GM13977 (cell line): Measurements from ENCODE around the gene CNST.
"Not testable (repeated sequence)": the region's sequence is repeated elsewhere in the genome, so short reads cannot be mapped to it uniquely, and the experiment has no call there.

Source experiments
- DNase-seq: peaks from one replicate; pipeline ENCODE4 v3.0.0; 2012; ENCODE audit warnings: low spot score
- in situ Hi-C: fragments of 300-500 bp; cut with MboI; formaldehyde crosslinking; loops from one replicate; pipeline ENCODE4 v1.12.0; 2022; ENCODE audit warnings: low sequenced_read_pairs, low pct_unique_long_range_greater_than_20kb, mixed read lengths, inconsistent platforms; ENCODE audit not compliant: unreplicated experiment
- TF ChIP-seq, protein P1 (sequence below): IDR thresholded peaks from 2 replicates; pipeline ENCODE4 v1.5.1; 2012; ENCODE audit warnings: mild to moderate bottlenecking, control low read depth; ENCODE audit not compliant: insufficient read depth; ENCODE audit errors: extremely low read depth, missing control alignments

The CNST gene

DNA sequence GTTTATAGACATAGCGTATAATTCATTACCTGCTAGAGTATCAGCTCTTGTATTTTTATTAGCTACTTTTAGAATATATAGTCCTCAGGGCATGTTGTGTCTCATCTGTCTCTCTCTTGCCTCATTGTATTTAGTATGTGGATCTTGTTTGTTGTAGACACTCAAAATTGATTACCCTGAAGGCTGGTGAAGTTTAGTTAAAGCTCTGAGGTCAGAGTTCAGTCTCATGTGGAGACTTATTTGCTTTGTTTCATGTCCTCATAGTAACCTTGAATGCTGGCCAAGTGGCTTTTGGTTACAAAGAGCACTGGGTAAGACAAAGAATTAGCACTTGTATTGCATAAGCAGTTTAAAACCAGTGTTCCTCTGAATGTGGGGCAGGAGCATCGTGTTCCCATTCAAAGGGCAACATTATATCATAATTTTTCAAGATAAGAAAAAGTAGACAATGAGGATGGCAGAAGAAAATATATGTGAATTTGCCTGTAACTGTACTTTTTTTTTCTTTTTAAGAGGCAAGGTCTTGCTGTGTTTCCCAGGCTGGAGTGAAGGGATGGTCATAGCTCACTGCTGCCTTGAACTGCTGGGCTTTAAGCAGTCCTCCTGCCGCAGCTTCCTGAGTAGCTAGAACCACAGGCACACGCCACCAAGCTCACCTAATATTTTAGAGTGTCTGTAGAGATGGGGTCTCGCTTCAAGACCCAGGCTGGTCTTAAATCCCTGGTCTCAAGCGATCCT, 17.4 kb downstream of the CNST start:
- TF ChIP-seq, protein P1, sequence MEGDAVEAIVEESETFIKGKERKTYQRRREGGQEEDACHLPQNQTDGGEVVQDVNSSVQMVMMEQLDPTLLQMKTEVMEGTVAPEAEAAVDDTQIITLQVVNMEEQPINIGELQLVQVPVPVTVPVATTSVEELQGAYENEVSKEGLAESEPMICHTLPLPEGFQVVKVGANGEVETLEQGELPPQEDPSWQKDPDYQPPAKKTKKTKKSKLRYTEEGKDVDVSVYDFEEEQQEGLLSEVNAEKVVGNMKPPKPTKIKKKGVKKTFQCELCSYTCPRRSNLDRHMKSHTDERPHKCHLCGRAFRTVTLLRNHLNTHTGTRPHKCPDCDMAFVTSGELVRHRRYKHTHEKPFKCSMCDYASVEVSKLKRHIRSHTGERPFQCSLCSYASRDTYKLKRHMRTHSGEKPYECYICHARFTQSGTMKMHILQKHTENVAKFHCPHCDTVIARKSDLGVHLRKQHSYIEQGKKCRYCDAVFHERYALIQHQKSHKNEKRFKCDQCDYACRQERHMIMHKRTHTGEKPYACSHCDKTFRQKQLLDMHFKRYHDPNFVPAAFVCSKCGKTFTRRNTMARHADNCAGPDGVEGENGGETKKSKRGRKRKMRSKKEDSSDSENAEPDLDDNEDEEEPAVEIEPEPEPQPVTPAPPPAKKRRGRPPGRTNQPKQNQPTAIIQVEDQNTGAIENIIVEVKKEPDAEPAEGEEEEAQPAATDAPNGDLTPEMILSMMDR, result no peak
- in situ Hi-C loops, result no loop called here
- no peak for DNase-seq

DNA sequence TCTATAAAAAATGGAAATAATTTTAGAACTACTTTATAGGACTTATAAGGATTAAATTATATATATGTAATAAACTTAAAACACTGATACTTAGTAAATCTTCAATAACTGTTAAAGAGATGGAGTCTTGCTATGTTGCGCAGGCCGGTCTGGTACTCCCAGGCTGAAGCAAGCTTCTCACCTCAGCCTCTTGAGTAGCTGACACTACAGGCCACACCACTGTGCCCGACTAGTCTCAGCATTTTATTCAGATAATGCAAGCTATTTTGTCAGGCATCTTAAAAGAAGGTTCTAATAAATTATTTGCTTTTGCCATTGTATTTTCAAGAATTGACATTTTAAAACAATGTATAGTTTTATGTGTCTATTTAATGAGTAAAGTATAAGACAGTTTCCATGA, 20.8 kb downstream of the CNST start:
- DNase-seq, result no peak
- in situ Hi-C loops, result no loop called here
- TF ChIP-seq, protein P1, result no peak

DNA sequence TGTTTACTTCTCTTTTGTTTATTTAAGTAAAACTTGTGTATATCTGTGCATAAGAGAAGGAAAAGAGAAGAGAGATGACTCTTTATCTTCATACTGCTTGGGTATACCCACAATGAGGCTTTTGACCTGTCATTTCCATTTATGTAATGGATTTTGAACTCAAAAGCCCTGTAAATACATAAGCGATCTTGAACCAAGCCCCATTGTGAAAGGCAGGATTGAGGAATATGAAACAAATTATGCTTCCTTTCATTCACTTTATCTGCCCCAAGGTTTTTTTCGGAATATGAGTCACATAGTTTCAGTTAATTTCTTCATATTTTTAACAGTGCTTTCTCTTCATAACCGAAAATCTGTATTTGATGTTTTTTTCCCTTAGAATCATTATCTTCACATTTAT, 21.4 kb downstream of the CNST start:
- TF ChIP-seq, protein P1, result no peak
- no peak for DNase-seq
- in situ Hi-C loops, result no loop called here

DNA sequence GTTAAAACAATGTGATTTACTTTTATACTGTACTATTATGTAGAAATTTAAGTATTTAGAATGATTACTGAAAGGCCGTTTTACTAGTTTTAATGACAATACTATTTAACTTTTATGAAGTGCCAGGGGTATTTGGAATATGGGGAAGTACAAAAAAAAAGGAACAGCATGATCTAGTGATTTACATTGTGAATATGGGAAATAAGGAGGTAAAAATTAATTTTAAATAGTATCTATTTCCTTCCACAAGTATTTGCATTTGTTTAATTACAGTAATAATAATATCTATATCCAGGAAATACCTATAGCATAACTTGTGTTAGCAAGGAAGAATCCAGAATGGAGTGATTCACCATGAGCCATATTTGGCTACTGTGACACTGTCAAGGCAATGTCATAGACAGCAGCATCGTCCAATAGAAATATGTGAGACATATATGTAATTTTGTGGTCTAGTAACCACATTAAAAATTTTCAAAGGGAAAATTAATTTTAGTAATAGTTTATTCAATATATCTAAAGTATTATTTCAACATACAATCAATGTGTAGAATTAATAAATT, 22.0 kb downstream of the CNST start:
- no peak for DNase-seq
- in situ Hi-C loops, result no loop called here
- TF ChIP-seq, protein P1, result no peak

DNA sequence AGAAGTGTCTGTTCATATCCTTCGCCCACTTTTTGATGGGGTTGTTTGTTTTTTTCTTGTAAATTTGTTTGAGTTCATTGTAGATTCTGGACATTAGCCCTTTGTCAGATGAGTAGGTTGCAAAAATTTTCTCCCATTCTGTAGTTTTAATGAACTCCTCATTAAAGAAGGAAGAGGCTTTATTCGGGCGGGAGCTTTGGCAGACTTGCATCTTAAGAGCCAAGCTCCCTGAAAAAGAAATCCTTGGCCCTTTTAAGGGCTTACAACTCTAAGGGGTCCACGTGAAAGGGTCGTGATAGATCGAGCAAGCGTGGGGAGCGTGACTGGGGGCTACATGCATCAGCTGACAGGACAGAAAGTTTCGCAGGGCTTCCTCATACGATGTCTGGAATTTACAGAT, 23.7 kb downstream of the CNST start:
- DNase-seq, in situ Hi-C loops: not testable (repeated sequence)

DNA sequence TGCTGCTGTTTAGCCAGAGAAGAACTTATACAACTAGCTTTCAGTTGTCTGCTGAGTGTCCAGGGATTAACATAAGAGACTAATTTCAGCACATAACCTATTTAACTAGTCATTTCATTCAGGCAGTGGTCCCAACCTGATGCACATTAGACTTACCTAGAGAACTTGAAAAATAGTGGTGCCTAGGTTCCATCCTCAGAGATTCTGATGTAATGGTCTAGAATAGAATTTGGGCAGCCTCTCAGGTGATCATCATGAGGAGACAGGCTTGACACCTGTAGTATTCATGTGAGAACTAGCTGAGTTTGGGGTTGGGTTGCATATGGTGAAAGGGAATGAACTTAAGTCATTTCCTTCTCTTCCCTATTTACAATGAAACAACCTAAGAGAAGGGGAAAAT, 24.8 kb downstream of the CNST start:
- no peak for DNase-seq
- in situ Hi-C loops, result no loop called here
- TF ChIP-seq, protein P1, result no peak

DNA sequence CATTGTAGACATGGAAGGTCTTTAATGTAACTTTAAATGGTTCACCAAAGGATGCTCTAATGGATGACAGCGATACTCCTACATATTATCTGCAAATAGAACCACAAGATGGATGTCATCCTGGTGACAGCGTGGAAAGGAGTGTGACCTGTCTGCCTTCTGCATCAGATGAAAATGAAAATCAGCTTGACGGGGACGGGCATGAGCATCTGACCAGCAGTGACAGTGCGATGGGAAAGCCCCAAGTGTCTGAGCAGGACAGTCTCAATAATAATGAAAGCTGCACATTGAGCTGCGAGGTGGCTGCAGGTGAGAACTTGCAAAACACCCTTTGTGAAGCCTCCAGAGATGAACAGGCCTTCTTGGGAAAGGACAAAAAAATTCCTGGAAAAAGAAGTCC, 25.2 kb downstream of the CNST start:
- TF ChIP-seq, protein P1, result no peak

More for the DNA sequence above, 25.2 kb downstream of the CNST start:
- DNase-seq, result peak; percentile 72
- in situ Hi-C loops, result no loop called here
